ENCODE data around the gene ZFAND2B. TPM values are rescaled to one million over a fixed set of nuclear protein-coding genes. Genes with fewer than 3 reads are reported as not detected.

The ZFAND2B gene
- total RNA-seq, 2 donors from 2014 or later: 65.3 to 71.1 TPM

GRCh38 chr2:219213486-219214071 lies 7.0 kb downstream of the ZFAND2B start:
- no peak for DNase-seq
- ATAC-seq: no peak
- Mint-ChIP-seq H3K27ac (no peak overlapping the region), H3K27me3 (no peaks in the 10 kb centered on the region), H3K4me3 (no peak overlapping the region), H3K4me1 (peaks cover 15% of the 10 kb centered on the region), H3K36me3 (ENCODE audit: low read depth) (no peaks in the 10 kb centered on the region)
- H3K9me3 ChIP-seq (ENCODE audit: control insufficient read depth, low read length, poor library complexity, severe bottlenecking): no peaks in the 10 kb centered on the region

- H3K4me3 Mint-ChIP-seq: no peak overlapping the region
- no peaks in the 10 kb centered on the region for H3K36me3 Mint-ChIP-seq (ENCODE audit: low read depth)
- DNase-seq: no peak
- no peak for ATAC-seq
- no peaks in the 10 kb centered on the region for H3K27me3 Mint-ChIP-seq
- peaks cover 14% of the 10 kb centered on the region for H3K4me1 Mint-ChIP-seq
- H3K27ac Mint-ChIP-seq: no peak overlapping the region
- no peaks in the 10 kb centered on the region for H3K9me3 ChIP-seq (ENCODE audit: control insufficient read depth, low read length, poor library complexity, severe bottlenecking)
Measured at GRCh38 chr2:219214141-219214540, 7.6 kb downstream of the ZFAND2B start.

DNA sequence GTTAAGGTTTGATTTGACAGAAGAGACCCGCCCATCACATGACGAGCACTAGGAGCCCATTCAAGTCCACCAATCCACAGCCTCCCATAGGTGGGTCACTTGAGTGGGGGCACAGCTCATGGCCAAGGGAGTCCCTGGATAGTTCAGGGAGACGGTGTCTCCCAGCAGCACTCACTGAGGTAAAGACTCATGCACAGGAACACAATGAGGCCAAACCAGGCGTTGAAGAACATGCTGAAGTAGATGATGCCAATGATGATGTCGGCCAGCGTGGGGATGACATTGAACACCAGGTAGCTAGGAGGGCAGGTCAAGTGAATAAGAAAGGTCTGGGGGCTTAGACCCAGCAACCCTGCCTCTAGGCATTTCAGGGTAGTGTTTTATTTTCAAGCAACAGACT lies 8.2 kb downstream of the ZFAND2B start:
- ATAC-seq (no peak), DNase-seq (no peak)
- no peaks in the 10 kb centered on the region for H3K36me3 Mint-ChIP-seq (ENCODE audit: low read depth)
- H3K27ac Mint-ChIP-seq: no peak overlapping the region
- no peaks in the 10 kb centered on the region for H3K27me3 Mint-ChIP-seq
- no peaks in the 10 kb centered on the region for H3K9me3 ChIP-seq (ENCODE audit: control insufficient read depth, low read length, poor library complexity, severe bottlenecking)
- H3K4me1 Mint-ChIP-seq: peaks cover 11% of the 10 kb centered on the region
- H3K4me3 Mint-ChIP-seq: no peak overlapping the region

DNA sequence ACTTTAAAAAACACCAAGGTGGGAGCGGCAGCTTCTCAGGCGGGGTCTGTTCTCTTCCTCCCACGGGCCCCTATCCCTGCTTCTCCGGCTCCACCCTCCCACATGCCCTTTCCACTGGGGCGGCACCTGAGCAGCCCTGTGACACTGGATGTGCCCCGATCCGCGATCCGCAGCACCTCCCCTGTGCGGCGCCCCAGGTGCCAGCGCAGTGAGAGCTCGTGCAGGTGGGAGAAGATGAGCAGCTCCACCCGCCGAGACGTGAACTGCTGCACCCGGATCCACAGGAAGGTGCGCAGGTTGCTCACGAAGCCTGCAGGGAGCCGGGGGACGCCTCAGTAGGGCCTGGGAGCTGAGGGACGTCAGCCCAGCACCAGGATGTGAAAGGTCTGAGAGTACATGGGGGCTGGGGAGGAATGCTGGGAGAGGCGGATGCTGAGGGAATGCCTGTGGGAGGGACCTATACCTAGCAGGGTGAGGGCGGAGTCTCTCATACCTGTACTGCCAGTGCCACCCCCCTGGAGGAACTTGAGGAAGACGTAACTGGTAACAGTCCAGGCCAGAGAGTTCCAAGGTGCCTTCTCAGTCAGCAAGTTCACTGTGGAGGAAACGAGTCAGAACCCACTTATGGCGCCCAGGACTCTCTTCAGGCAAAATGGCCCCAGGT lies 9.4 kb downstream of the ZFAND2B start:
- H3K9me3 ChIP-seq (ENCODE audit: control insufficient read depth, low read length, poor library complexity, severe bottlenecking): no peaks in the 10 kb centered on the region
- Mint-ChIP-seq H3K36me3 (ENCODE audit: low read depth) (no peaks in the 10 kb centered on the region), H3K4me3 (no peak overlapping the region), H3K27ac (no peak overlapping the region), H3K27me3 (no peaks in the 10 kb centered on the region), H3K4me1 (peaks cover 10% of the 10 kb centered on the region)
- ATAC-seq (no peak), DNase-seq (no peak)

GRCh38 chr2:219216535-219216915 lies 9.9 kb downstream of the ZFAND2B start:
- no peak for ATAC-seq
- H3K4me1 Mint-ChIP-seq: peaks cover 9% of the 10 kb centered on the region
- H3K27me3 Mint-ChIP-seq: no peaks in the 10 kb centered on the region
- peaks cover 2% of the 10 kb centered on the region for H3K36me3 Mint-ChIP-seq (ENCODE audit: low read depth)
- no peak for DNase-seq
- H3K9me3 ChIP-seq (ENCODE audit: control insufficient read depth, low read length, poor library complexity, severe bottlenecking): no peaks in the 10 kb centered on the region
- H3K4me3 Mint-ChIP-seq: no peak overlapping the region
- no peak overlapping the region for H3K27ac Mint-ChIP-seq

DNA sequence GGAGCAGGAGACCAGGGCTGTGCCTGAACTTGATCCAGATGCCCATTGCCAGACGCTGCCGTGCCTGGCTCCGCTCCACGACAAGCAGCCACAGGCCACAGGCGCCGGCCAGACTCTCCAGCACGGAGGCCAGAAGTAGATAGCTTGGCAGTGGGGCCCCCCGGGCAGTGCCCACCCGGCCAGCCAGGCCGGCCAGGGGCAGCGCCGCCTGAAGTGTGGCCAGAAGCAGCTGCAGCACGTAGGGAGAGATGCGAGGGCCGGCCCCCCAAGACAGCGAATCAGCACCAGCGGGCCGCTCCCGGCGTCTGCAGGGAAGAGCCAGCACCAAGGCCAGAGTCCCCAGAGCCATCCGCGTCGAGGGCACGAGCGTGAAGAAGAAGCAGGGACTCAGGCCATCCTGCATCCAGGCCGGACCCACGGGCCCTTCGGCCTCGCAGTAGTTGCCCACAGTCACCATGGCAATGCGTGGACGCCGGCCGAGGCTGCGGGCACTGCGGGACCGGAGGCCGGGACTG lies 11.7 kb downstream of the ZFAND2B start:
- DNase-seq (peak in 1 of 3 donors; percentile 23), ATAC-seq (peak; percentile 50)
- Mint-ChIP-seq H3K27ac (peak overlapping the region; percentile 73), H3K4me3 (peak overlapping the region; percentile 89), H3K36me3 (ENCODE audit: low read depth) (peaks cover 4% of the 10 kb centered on the region), H3K27me3 (no peaks in the 10 kb centered on the region), H3K4me1 (peaks cover 10% of the 10 kb centered on the region)
- no peaks in the 10 kb centered on the region for H3K9me3 ChIP-seq (ENCODE audit: control insufficient read depth, low read length, poor library complexity, severe bottlenecking)

GRCh38 chr2:219218732-219219701 lies 12.4 kb downstream of the ZFAND2B start, which contains the start of gene ABCB6:
ABCB6 (minus strand) TSS chr2:219218958; CDS start chr2:219218673, 285 bp downstream.
- DNase-seq (peak; percentile 76 to 82 (median 77)), ATAC-seq (peak; percentile 92)
- H3K36me3 Mint-ChIP-seq (ENCODE audit: low read depth): peaks cover 7% of the 10 kb centered on the region
- peak within 1 kb of the TSS; percentile 73 for H3K27ac Mint-ChIP-seq
- peaks cover 10% of the 10 kb centered on the region for H3K4me1 Mint-ChIP-seq
- no peaks in the 10 kb centered on the region for H3K9me3 ChIP-seq (ENCODE audit: control insufficient read depth, low read length, poor library complexity, severe bottlenecking)
- no peaks in the 10 kb centered on the region for H3K27me3 Mint-ChIP-seq
- peak within 1 kb of the TSS; percentile 89 for H3K4me3 Mint-ChIP-seq

- peak overlapping the region; percentile 62 for H3K4me3 Mint-ChIP-seq
- no peak for ATAC-seq
- H3K27ac Mint-ChIP-seq: no peak overlapping the region
- no peaks in the 10 kb centered on the region for H3K9me3 ChIP-seq (ENCODE audit: control insufficient read depth, low read length, poor library complexity, severe bottlenecking)
- peaks cover 12% of the 10 kb centered on the region for H3K4me1 Mint-ChIP-seq
- peaks cover 7% of the 10 kb centered on the region for H3K36me3 Mint-ChIP-seq (ENCODE audit: low read depth)
- DNase-seq: no peak
- no peaks in the 10 kb centered on the region for H3K27me3 Mint-ChIP-seq
Measured at GRCh38 chr2:219219784-219220532, 13.4 kb downstream of the ZFAND2B start.

DNA sequence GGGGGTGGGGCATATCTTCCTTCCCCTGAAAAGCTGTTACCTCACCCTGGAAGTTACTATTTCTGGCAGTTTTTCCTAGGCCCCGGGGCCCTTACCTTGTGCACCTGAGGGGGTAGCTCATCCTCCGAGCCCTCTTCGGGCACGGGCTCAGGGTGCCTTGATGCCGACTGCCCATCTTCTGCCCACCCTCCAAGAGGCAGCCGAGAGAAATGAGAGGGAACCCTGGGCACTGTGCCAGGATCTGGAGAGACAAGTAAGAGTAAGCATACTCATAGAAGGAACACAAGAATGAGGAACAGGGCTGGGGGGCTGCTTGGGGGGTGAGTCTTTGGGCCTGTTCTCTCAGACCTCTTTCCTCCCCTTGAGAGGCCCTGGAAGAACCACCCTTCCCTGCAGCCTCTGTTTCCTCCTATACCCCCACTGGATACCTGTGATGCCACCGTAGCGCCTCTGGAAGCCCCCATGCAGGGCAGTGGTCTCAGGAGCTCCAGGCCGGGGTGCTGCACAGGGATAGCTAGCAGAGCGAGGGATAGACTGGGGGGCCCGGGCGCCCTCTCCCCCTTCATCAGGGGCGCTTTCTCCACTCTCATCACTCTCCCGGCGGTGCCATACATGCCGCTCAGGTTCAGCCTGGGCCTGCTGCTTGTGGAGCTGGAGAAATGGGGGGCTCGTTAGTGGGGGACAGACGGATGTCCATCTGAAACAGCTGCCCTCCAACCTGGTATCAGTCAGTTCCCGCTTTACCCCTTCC lies 14.2 kb downstream of the ZFAND2B start:
- ATAC-seq: no peak
- Mint-ChIP-seq H3K4me1 (peaks cover 16% of the 10 kb centered on the region), H3K36me3 (ENCODE audit: low read depth) (peaks cover 7% of the 10 kb centered on the region), H3K27me3 (no peaks in the 10 kb centered on the region), H3K27ac (no peak overlapping the region), H3K4me3 (no peak overlapping the region)
- no peak for DNase-seq
- H3K9me3 ChIP-seq (ENCODE audit: control insufficient read depth, low read length, poor library complexity, severe bottlenecking): no peaks in the 10 kb centered on the region

DNA sequence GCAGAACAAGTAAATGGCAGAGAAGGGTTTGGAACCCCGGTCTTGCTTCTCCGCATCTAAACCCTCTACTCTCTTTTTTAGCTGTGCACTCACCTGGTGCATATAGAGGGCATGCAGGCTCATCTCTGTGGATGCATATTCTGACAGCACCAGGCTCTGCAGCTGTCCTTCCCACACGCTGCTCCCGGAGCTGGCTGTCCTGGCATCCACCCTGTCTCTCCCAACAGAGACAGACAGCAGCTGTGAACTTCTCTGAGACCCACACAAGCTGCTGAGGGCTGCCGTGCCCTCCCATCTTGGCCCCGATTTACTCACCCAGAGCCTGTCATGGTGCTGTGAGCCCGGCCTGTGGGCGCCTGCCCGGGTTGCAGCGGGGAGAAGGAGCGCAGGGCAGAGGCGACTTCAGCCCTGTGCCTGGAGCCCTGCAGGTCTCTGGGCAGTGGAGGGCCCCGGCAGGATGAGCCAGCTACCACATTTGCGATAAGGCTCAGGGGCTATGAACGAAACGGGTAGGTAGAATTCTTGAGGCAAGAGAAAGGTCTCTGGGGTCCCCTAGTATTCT lies 15.5 kb downstream of the ZFAND2B start:
- ATAC-seq (no peak), DNase-seq (no peak)
- Mint-ChIP-seq H3K4me3 (no peak overlapping the region), H3K27ac (no peak overlapping the region), H3K27me3 (no peaks in the 10 kb centered on the region), H3K4me1 (peaks cover 19% of the 10 kb centered on the region), H3K36me3 (ENCODE audit: low read depth) (peaks cover 7% of the 10 kb centered on the region)
- H3K9me3 ChIP-seq (ENCODE audit: control insufficient read depth, low read length, poor library complexity, severe bottlenecking): no peaks in the 10 kb centered on the region

DNA sequence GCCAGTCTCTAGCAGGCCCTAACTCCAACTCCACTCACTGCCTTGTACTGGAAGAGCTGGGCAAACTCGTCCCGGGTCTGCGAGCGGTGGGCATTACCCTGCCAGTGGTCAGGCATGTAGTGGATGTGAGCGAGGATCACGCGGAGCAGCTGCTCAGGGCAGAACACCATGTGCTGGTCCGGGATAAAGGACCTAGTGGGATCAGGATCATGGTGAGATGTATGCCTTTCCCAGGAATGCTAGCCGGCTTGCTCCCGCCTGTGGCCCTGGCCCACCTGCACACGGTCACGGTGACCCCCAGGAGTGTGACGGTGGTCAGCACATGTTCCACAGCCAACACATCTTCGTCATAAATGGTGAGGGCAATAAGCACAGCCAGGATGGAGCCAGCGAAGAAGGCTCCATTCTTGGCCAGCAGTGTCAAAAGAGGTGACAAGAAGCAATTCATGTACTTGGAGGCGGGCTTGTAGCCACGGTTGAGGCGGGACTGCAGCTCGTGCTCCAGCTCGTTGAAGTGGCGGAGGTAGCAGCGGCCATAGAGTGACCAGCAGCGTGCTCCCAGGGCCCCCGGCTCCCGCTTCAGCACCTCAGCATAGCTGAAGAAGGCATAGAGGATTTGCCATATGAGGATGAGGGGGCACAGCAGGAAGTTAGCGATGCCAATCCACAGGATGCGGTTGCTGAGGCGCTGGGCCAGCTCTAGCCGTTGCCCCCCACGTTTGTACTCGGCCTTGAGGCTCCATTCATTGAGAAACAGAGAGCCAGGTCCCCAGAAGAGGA lies 17.4 kb downstream of the ZFAND2B start:
- ATAC-seq (no peak), DNase-seq (no peak)
- peaks cover 7% of the 10 kb centered on the region for H3K36me3 Mint-ChIP-seq (ENCODE audit: low read depth)
- peaks cover 17% of the 10 kb centered on the region for H3K4me1 Mint-ChIP-seq
- H3K27ac Mint-ChIP-seq: peak overlapping the region; percentile 54
- H3K9me3 ChIP-seq (ENCODE audit: control insufficient read depth, low read length, poor library complexity, severe bottlenecking): no peaks in the 10 kb centered on the region
- no peak overlapping the region for H3K4me3 Mint-ChIP-seq
- H3K27me3 Mint-ChIP-seq: no peaks in the 10 kb centered on the region
